Psoas muscle (tissue), 8 donors: ENCODE measurements around the gene PIAS1. TPM values are rescaled to one million over a fixed set of nuclear protein-coding genes. Genes with fewer than 3 reads are reported as not detected.

Experiments used
- ATAC-seq, 4 donors: fragments of 200-7000 bp; cut with Tn5 transposase; one replicate each; pipeline ENCODE4 v1.9.1; 2020; ENCODE audit warnings: moderate library complexity in 3 of 4, mild to moderate bottlenecking in 2 of 4
- DNase-seq, 2 donors: peaks; one replicate each; pipeline ENCODE4 v3.0.0-alpha.2; 2020
- H3K27ac ChIP-seq: fragments of 200-600 bp; one replicate; pipeline ENCODE4 v1.8.0; 2022
- H3K27me3 ChIP-seq, 3 donors: fragments of 200-600 bp in 1 of 3; one replicate each; pipeline versions ENCODE4 v1.6.1 to v1.8.0; 2013 to 2022; ENCODE audit warnings: low read length in 2 of 3, mild to moderate bottlenecking in 2 of 3, moderate library complexity in 1 of 3; ENCODE audit not compliant: insufficient read depth in 3 of 3
- H3K36me3 ChIP-seq, 2 donors: fragments of 200-600 bp in 1 of 2; one replicate each; pipeline versions ENCODE4 v1.6.1 to v1.8.0; 2013 to 2022; ENCODE audit warnings: low read depth in 1 of 2, mild to moderate bottlenecking in 1 of 2, moderate library complexity in 1 of 2; ENCODE audit not compliant: insufficient read depth in 1 of 2
- H3K4me1 ChIP-seq: fragments of 200-600 bp; one replicate; pipeline ENCODE4 v1.8.0; 2022
- H3K4me3 ChIP-seq: fragments of 200-600 bp; one replicate; pipeline ENCODE4 v1.8.0; 2022; ENCODE audit warnings: mild to moderate bottlenecking
- H3K9me3 ChIP-seq: fragments of 200-600 bp; one replicate; pipeline ENCODE4 v1.8.0; 2022
- CTCF ChIP-seq: fragments of 200-600 bp; IDR thresholded peaks from one replicate; pipeline ENCODE4 v1.8.0; 2022; ENCODE audit warnings: antibody characterized with exemption
- WGBS, 3 donors: extraction: QIAGEN DNeasy Blood & Tissue Kit; methylation state at CpG; one replicate each; pipeline versions ENCODE4 v1.1.6 to v1.1.7; 2013; 5-methylcytosine and 5-hydroxymethylcytosine counted together
- intact Hi-C, 2 donors: fragments of 100-400 bp; cut with DNase I; formaldehyde crosslinking; loops; one replicate each; pipeline versions ENCODE4 v1.11.0 to v1.14.2; 2022
- polyA plus RNA-seq, 3 donors: library from polyadenylated mRNA; stranded (reverse); fragments of 200-250 nt; gene quantifications; one replicate each; pipeline ENCODE4 v1.2.3, GENCODE V29; 2013
- total RNA-seq, 4 donors: library from RNA; stranded (reverse); fragmentation: NEBNext Ultra II Directional in 2 of 4; extraction: Animal tissue kit (Norgen Biotek cat#: 25700) in 2 of 4; gene quantifications; one replicate each; pipeline versions ENCODE4 v1.2.1 to v1.2.4, GENCODE V29; 2021 to 2023
- donor health status: healthy with polysubstance abuse.
- donor health status: DM: no; HTN: no; CAD: no; lungs with moderate emphysema.
- donor health status: Bipolar disorder and iron deficiency.
- donor health status: healthy.
- donor health status: DM: yes; HTN: yes; CAD: no.
- donor health status: DM: no; HTN: no; CAD: no.
- donor health status: DM: no; HTN: no; CAD: no.
- donor health status: DM: yes; HTN: yes; CAD: no.

Gene PIAS1
- total and polyA plus RNA-seq, 7 donors, result 4.4 to 28.7 (median 18.2) TPM

GRCh38 chr15:68235022-68235421 lies 180.9 kb downstream of the PIAS1 start:
- Histone ChIP-seq H3K4me3 (no peak overlapping the region), H3K9me3 (no peaks in the 10 kb centered on the region), H3K27ac (no peak overlapping the region), H3K36me3 (no peaks in the 10 kb centered on the region), H3K27me3 (no peaks in the 10 kb centered on the region), H3K4me1 (no peaks in the 10 kb centered on the region)
- DNase-seq (no peak), ATAC-seq (no peak)
- intact Hi-C loops, result no loop called here
- 83 to 91% (median 86%) methylated on average over 4 of the region's 4 CpGs for WGBS, 3 donors
- TF ChIP-seq CTCF, result no peak

DNA sequence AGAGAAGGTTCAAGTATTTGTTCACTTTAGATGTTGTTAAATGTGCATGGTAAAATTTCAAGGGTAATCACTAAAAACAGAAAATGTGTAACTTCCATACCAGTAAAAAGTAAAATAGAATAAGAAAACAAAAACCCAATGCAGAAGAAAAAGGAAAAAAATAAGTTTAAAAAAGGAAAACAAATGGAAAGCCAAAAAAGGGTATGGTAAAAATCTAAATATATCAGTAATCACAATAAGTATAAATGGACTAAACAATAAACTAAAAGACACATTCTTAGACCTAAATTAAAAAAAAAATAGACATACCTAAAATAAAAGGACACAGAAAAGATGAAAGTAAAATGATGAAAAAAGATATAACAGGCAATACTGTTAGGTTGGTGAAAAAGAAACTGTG lies 184.9 kb downstream of the PIAS1 start:
- H3K9me3 ChIP-seq, result peaks cover 8% of the 10 kb centered on the region
- H3K4me1 ChIP-seq, result no peaks in the 10 kb centered on the region
- TF ChIP-seq CTCF, result no peak
- no peak overlapping the region for H3K27ac ChIP-seq
- no peaks in the 10 kb centered on the region for H3K27me3 ChIP-seq
- ATAC-seq (no peak), DNase-seq (no peak)
- H3K4me3 ChIP-seq, result no peak overlapping the region
- intact Hi-C loops, result no loop called here
- H3K36me3 ChIP-seq, result no peaks in the 10 kb centered on the region

- H3K27me3 ChIP-seq, result no peaks in the 10 kb centered on the region
- no peak overlapping the region for H3K27ac ChIP-seq
- intact Hi-C loops, result loop anchor here in 1 of 2 donors (10.0 kb wide), 1 partner anchor 293 kb away; no protein-coding TSS in a partner anchor
- no peaks in the 10 kb centered on the region for H3K36me3 ChIP-seq
- no peak for DNase-seq
- WGBS, 3 donors, result 65 to 76% (median 71%) methylated on average over 5 of the region's 5 CpGs
- H3K4me3 ChIP-seq, result no peak overlapping the region
- peaks cover 17% of the 10 kb centered on the region for H3K9me3 ChIP-seq
- H3K4me1 ChIP-seq, result no peaks in the 10 kb centered on the region
- no peak for TF ChIP-seq CTCF
- no peak for ATAC-seq
Measured at GRCh38 chr15:68241088-68241935, 187.2 kb downstream of the PIAS1 start.

Other genes with a start within 250 kb of the PIAS1 start
- under 1 TPM; 0.13 to 0.48 (median 0.29) TPM for gene SKOR1, start 228.8 kb upstream of the PIAS1 start, total RNA-seq
- gene SKOR1, start 228.8 kb upstream of the PIAS1 start, polyA plus RNA-seq, result under 1 TPM; 0.06 to 0.07 (median 0.06) TPM
- not detected for gene RNU6-1, start 214.3 kb upstream of the PIAS1 start, total RNA-seq
- not detected for gene RNU6-1, start 214.3 kb upstream of the PIAS1 start, polyA plus RNA-seq
- gene CALML4, start 151.0 kb downstream of the PIAS1 start, total RNA-seq, result 1 to 10 TPM; 1.0 to 2.2 (median 1.3) TPM
- 1 to 10 TPM in 2 of 3 donors, under 1 TPM in 1; 0.85 to 1.5 (median 1.4) TPM for gene CALML4, start 151.0 kb downstream of the PIAS1 start, polyA plus RNA-seq
- gene CLN6, start 175.4 kb downstream of the PIAS1 start, total RNA-seq, result 10 to 100 TPM in 3 of 4 donors, 1 to 10 TPM in 1; 8.3 to 14.7 (median 13.2) TPM
- gene CLN6, start 175.4 kb downstream of the PIAS1 start, polyA plus RNA-seq, result 10 to 100 TPM; 11.4 to 22.2 (median 13.1) TPM
- 100 to 1,000 TPM in 2 of 4 donors, 10 to 100 TPM in 2; 69.3 to 188 (median 111) TPM for gene FEM1B, start 223.4 kb downstream of the PIAS1 start, total RNA-seq
- 10 to 100 TPM; 23.5 to 68.0 (median 48.1) TPM for gene FEM1B, start 223.4 kb downstream of the PIAS1 start, polyA plus RNA-seq